CD4-positive, alpha-beta T cell treated with Interleukin-2 at 100 ng/mL for 4 hours (primary cell): Measurements from ENCODE around the gene PRKN.

ENCODE experiments used
- DNase-seq: peaks from one replicate; pipeline ENCODE4 v3.0.0-alpha.2; 2020; ENCODE audit warnings: low spot score

Gene PRKN

GRCh38 chr6:162615016-162615705, 112.4 kb downstream of the PRKN start:
- DNase-seq, result no peak

GRCh38 chr6:162613310-162613709, 114.3 kb downstream of the PRKN start:
- DNase-seq, result no peak

- no peak for DNase-seq
Measured at GRCh38 chr6:162612613-162613012, 115.0 kb downstream of the PRKN start.

GRCh38 chr6:162610351-162610750, 117.2 kb downstream of the PRKN start:
- no peak for DNase-seq

GRCh38 chr6:162605881-162606280, 121.7 kb downstream of the PRKN start:
- no peak for DNase-seq

GRCh38 chr6:162603231-162604015, 124.1 kb downstream of the PRKN start:
- no peak for DNase-seq

- DNase-seq, result no peak
Measured at GRCh38 chr6:162602759-162603158, 124.8 kb downstream of the PRKN start.

- no peak for DNase-seq
Measured at GRCh38 chr6:162596676-162597075, 130.9 kb downstream of the PRKN start.

GRCh38 chr6:162591517-162591916, 136.0 kb downstream of the PRKN start:
- DNase-seq, result no peak

GRCh38 chr6:162581988-162582780, 145.4 kb downstream of the PRKN start:
- DNase-seq, result no peak

GRCh38 chr6:162580619-162581018, 146.9 kb downstream of the PRKN start:
- DNase-seq, result no peak

GRCh38 chr6:162576016-162576415, 151.6 kb downstream of the PRKN start:
- DNase-seq, result no peak

GRCh38 chr6:162572240-162572639, 155.3 kb downstream of the PRKN start:
- DNase-seq, result no peak

GRCh38 chr6:162568266-162568665, 159.3 kb downstream of the PRKN start:
- no peak for DNase-seq

- no peak for DNase-seq
Measured at GRCh38 chr6:162562041-162562440, 165.5 kb downstream of the PRKN start.

GRCh38 chr6:162560891-162561290, 166.7 kb downstream of the PRKN start:
- DNase-seq, result no peak

GRCh38 chr6:162554531-162554930, 173.0 kb downstream of the PRKN start:
- no peak for DNase-seq

GRCh38 chr6:162546905-162547304, 180.7 kb downstream of the PRKN start:
- no peak for DNase-seq

- DNase-seq, result no peak
Measured at GRCh38 chr6:162543221-162543620, 184.3 kb downstream of the PRKN start.

- DNase-seq, result no peak
Measured at GRCh38 chr6:162541019-162541601, 186.5 kb downstream of the PRKN start.

- no peak for DNase-seq
Measured at GRCh38 chr6:162539321-162539720, 188.2 kb downstream of the PRKN start.

GRCh38 chr6:162538643-162539064, 188.9 kb downstream of the PRKN start:
- DNase-seq, result no peak
